Neural cell (in vitro differentiated cells): ENCODE measurements around the gene TNS3. TPM values are rescaled to one million over a fixed set of nuclear protein-coding genes. Genes with fewer than 3 reads are reported as not detected.

Source experiments
- H2AFZ ChIP-seq: fragments of 200-600, 300-800 bp; sonication (generic), shearing (Covaris generic); 2 replicates; pipeline ENCODE4 v1.6.0; 2014; ENCODE audit warnings: low read depth, mild to moderate bottlenecking, antibody characterized with exemption, low read length, moderate library complexity
- H3F3A ChIP-seq: fragments of 200-600 bp; shearing (Covaris generic); 2 replicates; pipeline ENCODE4 v1.6.1; 2016; ENCODE audit warnings: mild to moderate bottlenecking, moderate library complexity, mixed read lengths, antibody characterized with exemption, low read length; ENCODE audit not compliant: insufficient read depth, poor library complexity, severe bottlenecking
- H3K27ac ChIP-seq: fragments of 200-600, 300-800 bp; sonication (generic), shearing (Covaris generic); 2 replicates; pipeline ENCODE4 v1.5.1; 2014; ENCODE audit warnings: mild to moderate bottlenecking, low read length, moderate library complexity
- H3K27me3 ChIP-seq: fragments of 300-800, 200-600 bp; sonication (generic), shearing (Covaris generic); 2 replicates; pipeline ENCODE4 v1.6.0; 2014; ENCODE audit warnings: mild to moderate bottlenecking, low read depth, low read length, moderate library complexity; ENCODE audit not compliant: insufficient read depth
- H3K36me3 ChIP-seq: fragments of 300-800, 200-600 bp; sonication (generic), shearing (Covaris generic); 2 replicates; pipeline ENCODE4 v1.5.1; 2014; ENCODE audit warnings: mild to moderate bottlenecking, antibody characterized with exemption, low read length, moderate library complexity; ENCODE audit not compliant: insufficient read depth
- H3K4me2 ChIP-seq: fragments of 300-800, 200-600 bp; sonication (generic), shearing (Covaris generic); 2 replicates; pipeline ENCODE4 v1.6.0; 2014; ENCODE audit warnings: mild to moderate bottlenecking, low read length
- H3K4me3 ChIP-seq: fragments of 300-800, 200-600 bp; sonication (generic), shearing (Covaris generic); 2 replicates; pipeline ENCODE4 v1.5.1; 2014; ENCODE audit warnings: mild to moderate bottlenecking, low read length, moderate library complexity
- H3K79me2 ChIP-seq: fragments of 200-600 bp; shearing (Covaris generic); replicated peaks from 2 replicates; pipeline ENCODE4 v1.6.0; 2014; ENCODE audit warnings: mild to moderate bottlenecking, low read length, moderate library complexity; ENCODE audit not compliant: insufficient read depth
- H3K9ac ChIP-seq: fragments of 300-800, 200-600 bp; sonication (generic), shearing (Covaris generic); 2 replicates; pipeline ENCODE4 v1.6.1; 2016; ENCODE audit warnings: mild to moderate bottlenecking, low read length, mixed read lengths
- H3K9me2 ChIP-seq: fragments of 200-600 bp; shearing (Covaris generic); 2 replicates; pipeline ENCODE4 v1.6.1; 2016; ENCODE audit warnings: mild to moderate bottlenecking, low read length, mixed read lengths; ENCODE audit not compliant: insufficient read depth
- H3K9me3 ChIP-seq: fragments of 200-600, 300-800 bp; sonication (generic), shearing (Covaris generic); 2 replicates; pipeline ENCODE4 v1.6.1; 2016; ENCODE audit warnings: mild to moderate bottlenecking, mixed run types, low read length, moderate library complexity, mixed read lengths
- H4K20me1 ChIP-seq: fragments of 200-600 bp; shearing (Covaris generic); 2 replicates; pipeline ENCODE4 v1.6.1; 2016; ENCODE audit warnings: mild to moderate bottlenecking, mixed run types; ENCODE audit not compliant: insufficient read depth
- EP300 ChIP-seq: fragments of 450-650 bp; conservative IDR thresholded peaks from 2 replicates; pipeline ENCODE4 v1.6.1; 2014; ENCODE audit warnings: antibody characterized with exemption, mild to moderate bottlenecking, moderate library complexity; ENCODE audit not compliant: poor library complexity, severe bottlenecking
- EZH2 ChIP-seq: fragments of 200-600, 300-800 bp; shearing (Covaris generic), sonication (generic); IDR thresholded peaks from 2 replicates; pipeline ENCODE4 v1.6.1; 2014; ENCODE audit warnings: antibody characterized with exemption, low read length, borderline replicate concordance, mild to moderate bottlenecking; ENCODE audit not compliant: insufficient read depth, poor library complexity, severe bottlenecking
- MXI1 ChIP-seq: fragments of 450-650 bp; conservative IDR thresholded peaks from 2 replicates; pipeline ENCODE4 v1.6.1; 2014; ENCODE audit warnings: antibody characterized with exemption, mild to moderate bottlenecking; ENCODE audit not compliant: poor library complexity, severe bottlenecking
- POLR2AphosphoS5 ChIP-seq: IDR thresholded peaks from 2 replicates; pipeline ENCODE4 v1.6.1; 2012
- RAD21 ChIP-seq: fragments of 450-650 bp; conservative IDR thresholded peaks from 2 replicates; pipeline ENCODE4 v1.6.1; 2014; ENCODE audit warnings: antibody characterized with exemption, mild to moderate bottlenecking, moderate library complexity
- SMC3 ChIP-seq: fragments of 450-650 bp; conservative IDR thresholded peaks from 2 replicates; pipeline ENCODE4 v1.6.1; 2014; ENCODE audit warnings: antibody characterized with exemption, mild to moderate bottlenecking, moderate library complexity; ENCODE audit not compliant: poor library complexity
- TAF1 ChIP-seq: IDR thresholded peaks from 2 replicates; pipeline ENCODE4 v1.6.1; 2012; ENCODE audit warnings: low read depth
- polyA plus RNA-seq: library from polyadenylated mRNA; depleted of rRNA; stranded (reverse); fragments of >200 nt; gene quantifications from 2 replicates; pipeline ENCODE4 v1.2.3, GENCODE V29; 2014
- TF ChIP-seq, protein P1 (sequence below): fragments of 450-650 bp; IDR thresholded peaks from 2 replicates; pipeline ENCODE4 v1.5.1; 2014; ENCODE audit warnings: antibody characterized with exemption, mild to moderate bottlenecking, moderate library complexity; ENCODE audit not compliant: poor library complexity, severe bottlenecking
- TF ChIP-seq, protein P2 (sequence below): IDR thresholded peaks from 2 replicates; pipeline ENCODE4 v1.6.1; 2012; ENCODE audit warnings: borderline replicate concordance

The TNS3 gene
- polyA plus RNA-seq, 1 donor from 2014 or later = 0.58 TPM

DNA sequence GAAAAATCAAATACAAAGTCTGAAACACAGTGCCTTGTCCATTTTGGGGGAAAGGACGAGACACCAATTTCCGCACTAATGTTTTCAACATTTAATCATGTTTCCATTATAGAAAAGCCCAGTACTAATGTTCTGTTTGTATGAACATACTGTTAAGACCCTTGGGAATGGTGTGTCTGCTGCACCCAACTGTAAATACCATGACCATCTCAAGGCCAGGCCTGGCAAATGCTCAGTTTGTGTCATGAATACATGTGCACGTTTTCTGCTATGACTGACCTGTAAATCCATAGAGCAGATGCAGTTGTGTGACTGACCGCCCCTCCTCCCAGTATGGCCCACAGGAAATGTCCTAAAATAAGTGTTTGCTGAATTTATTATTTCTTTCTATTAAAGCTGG, 270.0 kb downstream of the TNS3 start:
- no peaks in the 10 kb centered on the region for H4K20me1 ChIP-seq
- H3K9me3 ChIP-seq = no peaks in the 10 kb centered on the region
- H2AFZ ChIP-seq = no peak overlapping the region
- no peak for TF ChIP-seq TAF1
- TF ChIP-seq EZH2 = no peak
- no peak for TF ChIP-seq POLR2AphosphoS5
- TF ChIP-seq EP300 = no peak
- no peak for TF ChIP-seq RAD21
- TF ChIP-seq, protein P1, sequence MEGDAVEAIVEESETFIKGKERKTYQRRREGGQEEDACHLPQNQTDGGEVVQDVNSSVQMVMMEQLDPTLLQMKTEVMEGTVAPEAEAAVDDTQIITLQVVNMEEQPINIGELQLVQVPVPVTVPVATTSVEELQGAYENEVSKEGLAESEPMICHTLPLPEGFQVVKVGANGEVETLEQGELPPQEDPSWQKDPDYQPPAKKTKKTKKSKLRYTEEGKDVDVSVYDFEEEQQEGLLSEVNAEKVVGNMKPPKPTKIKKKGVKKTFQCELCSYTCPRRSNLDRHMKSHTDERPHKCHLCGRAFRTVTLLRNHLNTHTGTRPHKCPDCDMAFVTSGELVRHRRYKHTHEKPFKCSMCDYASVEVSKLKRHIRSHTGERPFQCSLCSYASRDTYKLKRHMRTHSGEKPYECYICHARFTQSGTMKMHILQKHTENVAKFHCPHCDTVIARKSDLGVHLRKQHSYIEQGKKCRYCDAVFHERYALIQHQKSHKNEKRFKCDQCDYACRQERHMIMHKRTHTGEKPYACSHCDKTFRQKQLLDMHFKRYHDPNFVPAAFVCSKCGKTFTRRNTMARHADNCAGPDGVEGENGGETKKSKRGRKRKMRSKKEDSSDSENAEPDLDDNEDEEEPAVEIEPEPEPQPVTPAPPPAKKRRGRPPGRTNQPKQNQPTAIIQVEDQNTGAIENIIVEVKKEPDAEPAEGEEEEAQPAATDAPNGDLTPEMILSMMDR = no peak
- TF ChIP-seq, protein P2, sequence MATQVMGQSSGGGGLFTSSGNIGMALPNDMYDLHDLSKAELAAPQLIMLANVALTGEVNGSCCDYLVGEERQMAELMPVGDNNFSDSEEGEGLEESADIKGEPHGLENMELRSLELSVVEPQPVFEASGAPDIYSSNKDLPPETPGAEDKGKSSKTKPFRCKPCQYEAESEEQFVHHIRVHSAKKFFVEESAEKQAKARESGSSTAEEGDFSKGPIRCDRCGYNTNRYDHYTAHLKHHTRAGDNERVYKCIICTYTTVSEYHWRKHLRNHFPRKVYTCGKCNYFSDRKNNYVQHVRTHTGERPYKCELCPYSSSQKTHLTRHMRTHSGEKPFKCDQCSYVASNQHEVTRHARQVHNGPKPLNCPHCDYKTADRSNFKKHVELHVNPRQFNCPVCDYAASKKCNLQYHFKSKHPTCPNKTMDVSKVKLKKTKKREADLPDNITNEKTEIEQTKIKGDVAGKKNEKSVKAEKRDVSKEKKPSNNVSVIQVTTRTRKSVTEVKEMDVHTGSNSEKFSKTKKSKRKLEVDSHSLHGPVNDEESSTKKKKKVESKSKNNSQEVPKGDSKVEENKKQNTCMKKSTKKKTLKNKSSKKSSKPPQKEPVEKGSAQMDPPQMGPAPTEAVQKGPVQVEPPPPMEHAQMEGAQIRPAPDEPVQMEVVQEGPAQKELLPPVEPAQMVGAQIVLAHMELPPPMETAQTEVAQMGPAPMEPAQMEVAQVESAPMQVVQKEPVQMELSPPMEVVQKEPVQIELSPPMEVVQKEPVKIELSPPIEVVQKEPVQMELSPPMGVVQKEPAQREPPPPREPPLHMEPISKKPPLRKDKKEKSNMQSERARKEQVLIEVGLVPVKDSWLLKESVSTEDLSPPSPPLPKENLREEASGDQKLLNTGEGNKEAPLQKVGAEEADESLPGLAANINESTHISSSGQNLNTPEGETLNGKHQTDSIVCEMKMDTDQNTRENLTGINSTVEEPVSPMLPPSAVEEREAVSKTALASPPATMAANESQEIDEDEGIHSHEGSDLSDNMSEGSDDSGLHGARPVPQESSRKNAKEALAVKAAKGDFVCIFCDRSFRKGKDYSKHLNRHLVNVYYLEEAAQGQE = no peak
- TF ChIP-seq MXI1 = no peak
- no peak for TF ChIP-seq SMC3
- H3K9me2 ChIP-seq = no peaks in the 10 kb centered on the region
- no peak overlapping the region for H3K27ac ChIP-seq
- no peak overlapping the region for H3K9ac ChIP-seq
- H3K36me3 ChIP-seq = no peaks in the 10 kb centered on the region
- H3F3A ChIP-seq = no peaks in the 10 kb centered on the region
- H3K79me2 ChIP-seq = no peaks in the 10 kb centered on the region
- no peak overlapping the region for H3K4me2 ChIP-seq
- H3K27me3 ChIP-seq = no peaks in the 10 kb centered on the region
- H3K4me3 ChIP-seq = no peak overlapping the region

DNA sequence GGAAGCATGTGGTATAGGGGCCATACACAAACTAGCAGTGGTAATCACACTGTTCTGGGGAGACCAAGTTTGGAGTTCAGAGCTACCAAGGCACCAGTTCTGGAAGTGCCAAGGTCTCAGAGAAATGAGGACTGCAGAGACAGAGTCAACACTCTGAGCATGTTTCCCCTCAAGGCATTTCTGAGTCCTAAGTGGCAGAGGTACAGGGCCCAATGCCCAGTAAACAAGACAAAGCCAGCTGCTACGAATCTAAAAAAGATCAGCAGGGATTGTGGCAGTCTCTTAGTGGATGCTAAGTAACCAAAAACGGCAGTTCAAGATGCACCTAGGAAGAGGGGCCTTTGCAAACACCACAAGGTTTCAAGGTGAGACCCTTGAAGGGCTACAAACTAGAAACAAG, 271.9 kb downstream of the TNS3 start:
- no peaks in the 10 kb centered on the region for H3K79me2 ChIP-seq
- H3K27ac ChIP-seq = no peak overlapping the region
- H3K9me2 ChIP-seq = no peaks in the 10 kb centered on the region
- H4K20me1 ChIP-seq = no peaks in the 10 kb centered on the region
- TF ChIP-seq, protein P1 = no peak
- TF ChIP-seq, protein P2 = no peak
- TF ChIP-seq TAF1 = no peak
- TF ChIP-seq POLR2AphosphoS5 = no peak
- no peak for TF ChIP-seq RAD21
- TF ChIP-seq MXI1 = no peak
- TF ChIP-seq EZH2 = no peak
- no peak for TF ChIP-seq EP300
- no peak for TF ChIP-seq SMC3
- no peaks in the 10 kb centered on the region for H3K9me3 ChIP-seq
- no peaks in the 10 kb centered on the region for H3K36me3 ChIP-seq
- H2AFZ ChIP-seq = no peak overlapping the region
- no peak overlapping the region for H3K9ac ChIP-seq
- no peaks in the 10 kb centered on the region for H3F3A ChIP-seq
- no peak overlapping the region for H3K4me3 ChIP-seq
- H3K4me2 ChIP-seq = no peak overlapping the region
- no peaks in the 10 kb centered on the region for H3K27me3 ChIP-seq
